ENCODE results near the gene SOX18. TPM values are rescaled to one million over a fixed set of nuclear protein-coding genes. Genes with fewer than 3 reads are reported as not detected.

The SOX18 gene
- 5.3 TPM for polyA plus RNA-seq
- long read RNA-seq, donor 1, partial matches to known transcripts: 0 of 3 reads
- long read RNA-seq, donor 1, other reads (novel, unspliced or antisense): 0 of 3 reads
- long read RNA-seq, donor 2, transcript SOX18-201 (2 exons, 1,864 nt): major isoform, 8 of 8 reads
- long read RNA-seq, donor 2, partial matches to known transcripts: 0 of 8 reads
- long read RNA-seq, donor 2, other reads (novel, unspliced or antisense): 0 of 8 reads
- long read RNA-seq, donor 3, transcript SOX18-201 (2 exons, 1,864 nt): major isoform, 7 of 7 reads
- long read RNA-seq, donor 3, partial matches to known transcripts: 0 of 7 reads
- long read RNA-seq, donor 3, other reads (novel, unspliced or antisense): 0 of 7 reads
- long read RNA-seq, donor 4: 0 reads
- long read RNA-seq, donor 5, transcript SOX18-201 (2 exons, 1,864 nt): major isoform, 5 of 10 reads
- long read RNA-seq, donor 5, partial matches to known transcripts: 5 of 10 reads
- long read RNA-seq, donor 5, other reads (novel, unspliced or antisense): 0 of 10 reads
- long read RNA-seq, donor 6, partial matches to known transcripts: 7 of 27 reads
- long read RNA-seq, donor 6, other reads (novel, unspliced or antisense): 16 of 27 reads
- long read RNA-seq, donor 7, partial matches to known transcripts: 0 of 1 reads
- long read RNA-seq, donor 7, other reads (novel, unspliced or antisense): 0 of 1 reads
- long read RNA-seq, donor 8, transcript SOX18-201 (2 exons, 1,864 nt): major isoform, 6 of 6 reads
- long read RNA-seq, donor 8, partial matches to known transcripts: 0 of 6 reads
- long read RNA-seq, donor 8, other reads (novel, unspliced or antisense): 0 of 6 reads
- long read RNA-seq, donor 9, transcript SOX18-201 (2 exons, 1,864 nt): major isoform, 5 of 5 reads
- long read RNA-seq, donor 9, partial matches to known transcripts: 0 of 5 reads
- long read RNA-seq, donor 9, other reads (novel, unspliced or antisense): 0 of 5 reads
- long read RNA-seq, donor 10, partial matches to known transcripts: 0 of 4 reads
- long read RNA-seq, donor 10, other reads (novel, unspliced or antisense): 0 of 4 reads
- long read RNA-seq, donor 11, partial matches to known transcripts: 0 of 2 reads
- long read RNA-seq, donor 11, other reads (novel, unspliced or antisense): 0 of 2 reads

GRCh38 chr20:64049060-64049877 lies at the start of gene SOX18:
Gene SOX18 (minus strand): TSS chr20:64049639. CDS start chr20:64049516, 123 bp downstream.
- WGBS (ENCODE audit: insufficient coverage, low lambda C conversion rate): no CpG with 5 or more reads among the region's 111 CpGs
- peaks cover 2% of the 10 kb centered on the region for H3K4me1 ChIP-seq (ENCODE audit: control insufficient read depth, insufficient read depth, low read length)
- H3K4me3 ChIP-seq (ENCODE audit: low read length): no peak within 1 kb of the TSS
- peaks cover 8% of the 10 kb centered on the region for H3K9me3 ChIP-seq (ENCODE audit: control insufficient read depth, low read depth, low read length)
- H3K27me3 ChIP-seq (ENCODE audit: control insufficient read depth, insufficient read depth, low read length): peaks cover 86% of the 10 kb centered on the region
- no peaks in the 10 kb centered on the region for H3K36me3 ChIP-seq (ENCODE audit: control insufficient read depth, insufficient read depth, low read length)
- no peak for DNase-seq
- H3K27ac ChIP-seq (ENCODE audit: low read length): no peak within 1 kb of the TSS

DNA sequence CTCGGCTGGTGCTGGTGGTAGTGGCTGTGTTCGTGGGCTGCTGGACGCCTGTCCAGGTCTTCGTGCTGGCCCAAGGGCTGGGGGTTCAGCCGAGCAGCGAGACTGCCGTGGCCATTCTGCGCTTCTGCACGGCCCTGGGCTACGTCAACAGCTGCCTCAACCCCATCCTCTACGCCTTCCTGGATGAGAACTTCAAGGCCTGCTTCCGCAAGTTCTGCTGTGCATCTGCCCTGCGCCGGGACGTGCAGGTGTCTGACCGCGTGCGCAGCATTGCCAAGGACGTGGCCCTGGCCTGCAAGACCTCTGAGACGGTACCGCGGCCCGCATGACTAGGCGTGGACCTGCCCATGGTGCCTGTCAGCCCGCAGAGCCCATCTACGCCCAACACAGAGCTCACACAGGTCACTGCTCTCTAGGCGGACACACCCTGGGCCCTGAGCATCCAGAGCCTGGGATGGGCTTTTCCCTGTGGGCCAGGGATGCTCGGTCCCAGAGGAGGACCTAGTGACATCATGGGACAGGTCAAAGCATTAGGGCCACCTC lies 49.1 kb upstream of the SOX18 start:
- Histone ChIP-seq H3K4me1 (ENCODE audit: control insufficient read depth, insufficient read depth, low read length) (no peaks in the 10 kb centered on the region), H3K9me3 (ENCODE audit: control insufficient read depth, low read depth, low read length) (no peaks in the 10 kb centered on the region), H3K4me3 (ENCODE audit: low read length) (no peak overlapping the region), H3K27ac (ENCODE audit: low read length) (no peak overlapping the region), H3K27me3 (ENCODE audit: control insufficient read depth, insufficient read depth, low read length) (peaks cover 38% of the 10 kb centered on the region), H3K36me3 (ENCODE audit: control insufficient read depth, insufficient read depth, low read length) (no peaks in the 10 kb centered on the region)
- DNase-seq: no peak
- WGBS (ENCODE audit: insufficient coverage, low lambda C conversion rate): no CpG with 5 or more reads among the region's 28 CpGs

GRCh38 chr20:64096535-64096934 lies 47.1 kb upstream of the SOX18 start:
- H3K9me3 ChIP-seq (ENCODE audit: control insufficient read depth, low read depth, low read length): no peaks in the 10 kb centered on the region
- no peaks in the 10 kb centered on the region for H3K4me1 ChIP-seq (ENCODE audit: control insufficient read depth, insufficient read depth, low read length)
- no peak overlapping the region for H3K27ac ChIP-seq (ENCODE audit: low read length)
- H3K27me3 ChIP-seq (ENCODE audit: control insufficient read depth, insufficient read depth, low read length): peaks cover 29% of the 10 kb centered on the region
- H3K4me3 ChIP-seq (ENCODE audit: low read length): no peak overlapping the region
- 100% methylated on average over 2 of the region's 6 CpGs for WGBS (ENCODE audit: insufficient coverage, low lambda C conversion rate)
- H3K36me3 ChIP-seq (ENCODE audit: control insufficient read depth, insufficient read depth, low read length): no peaks in the 10 kb centered on the region
- no peak for DNase-seq

- Histone ChIP-seq H3K27ac (ENCODE audit: low read length) (no peak overlapping the region), H3K4me3 (ENCODE audit: low read length) (no peak overlapping the region), H3K9me3 (ENCODE audit: control insufficient read depth, low read depth, low read length) (no peaks in the 10 kb centered on the region), H3K4me1 (ENCODE audit: control insufficient read depth, insufficient read depth, low read length) (no peaks in the 10 kb centered on the region), H3K36me3 (ENCODE audit: control insufficient read depth, insufficient read depth, low read length) (no peaks in the 10 kb centered on the region), H3K27me3 (ENCODE audit: control insufficient read depth, insufficient read depth, low read length) (peaks cover 23% of the 10 kb centered on the region)
- DNase-seq: no peak
- WGBS (ENCODE audit: insufficient coverage, low lambda C conversion rate): no CpG with 5 or more reads among the region's 11 CpGs
Observed at GRCh38 chr20:64095927-64096326, 46.5 kb upstream of the SOX18 start.

DNA sequence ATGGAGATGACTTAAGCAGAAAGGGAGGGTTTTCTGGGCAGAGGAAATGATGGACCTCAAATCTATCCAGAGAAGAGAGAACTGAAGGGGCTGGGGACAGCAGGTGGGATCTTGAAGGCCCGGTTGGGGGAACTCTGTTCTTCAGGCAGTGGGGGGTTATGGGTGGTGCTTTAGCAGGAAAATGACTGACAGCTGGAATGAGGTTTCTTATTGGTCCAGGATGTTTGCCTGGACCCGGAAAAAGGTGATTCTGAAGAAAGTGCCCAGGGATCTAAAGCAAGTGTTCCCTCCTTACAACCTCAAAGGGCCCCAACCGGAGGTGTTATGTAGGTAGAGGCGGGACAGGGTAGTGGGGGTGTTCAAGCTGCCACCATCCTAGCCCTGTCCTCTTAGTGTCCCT lies 46.0 kb upstream of the SOX18 start:
- no CpG with 5 or more reads among the region's 4 CpGs for WGBS (ENCODE audit: insufficient coverage, low lambda C conversion rate)
- H3K4me1 ChIP-seq (ENCODE audit: control insufficient read depth, insufficient read depth, low read length): no peaks in the 10 kb centered on the region
- no peaks in the 10 kb centered on the region for H3K36me3 ChIP-seq (ENCODE audit: control insufficient read depth, insufficient read depth, low read length)
- H3K9me3 ChIP-seq (ENCODE audit: control insufficient read depth, low read depth, low read length): no peaks in the 10 kb centered on the region
- H3K4me3 ChIP-seq (ENCODE audit: low read length): no peak overlapping the region
- H3K27me3 ChIP-seq (ENCODE audit: control insufficient read depth, insufficient read depth, low read length): peaks cover 18% of the 10 kb centered on the region
- H3K27ac ChIP-seq (ENCODE audit: low read length): no peak overlapping the region
- DNase-seq: no peak

DNA sequence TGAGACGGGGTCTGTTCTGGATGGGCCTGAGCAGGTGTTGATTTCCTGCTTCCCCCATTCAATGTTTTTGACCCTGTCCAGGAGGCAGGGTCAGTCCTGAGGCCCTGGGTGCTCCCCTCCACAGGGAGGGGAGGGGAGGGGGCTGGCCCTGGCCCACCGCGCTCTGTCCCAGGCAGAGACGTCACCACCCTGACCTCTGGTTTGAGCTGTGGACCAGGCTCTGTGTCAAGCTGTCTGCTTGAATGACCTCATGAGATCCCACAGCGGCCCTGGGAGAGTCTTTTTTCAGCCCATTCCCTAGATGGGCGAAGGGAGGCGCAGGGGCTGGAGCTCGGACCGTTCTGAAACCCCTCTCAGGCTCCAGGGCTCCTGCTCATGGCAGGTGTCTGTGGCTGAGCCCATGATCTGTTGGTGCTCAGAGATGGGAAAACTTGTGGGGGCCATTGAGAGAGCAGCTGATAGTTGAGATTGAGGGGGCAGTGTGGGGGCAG lies 43.6 kb upstream of the SOX18 start:
- Histone ChIP-seq H3K9me3 (ENCODE audit: control insufficient read depth, low read depth, low read length) (no peaks in the 10 kb centered on the region), H3K36me3 (ENCODE audit: control insufficient read depth, insufficient read depth, low read length) (no peaks in the 10 kb centered on the region), H3K27ac (ENCODE audit: low read length) (no peak overlapping the region), H3K4me3 (ENCODE audit: low read length) (no peak overlapping the region), H3K4me1 (ENCODE audit: control insufficient read depth, insufficient read depth, low read length) (no peaks in the 10 kb centered on the region), H3K27me3 (ENCODE audit: control insufficient read depth, insufficient read depth, low read length) (peaks cover 27% of the 10 kb centered on the region)
- no CpG with 5 or more reads among the region's 9 CpGs for WGBS (ENCODE audit: insufficient coverage, low lambda C conversion rate)
- DNase-seq: no peak

DNA sequence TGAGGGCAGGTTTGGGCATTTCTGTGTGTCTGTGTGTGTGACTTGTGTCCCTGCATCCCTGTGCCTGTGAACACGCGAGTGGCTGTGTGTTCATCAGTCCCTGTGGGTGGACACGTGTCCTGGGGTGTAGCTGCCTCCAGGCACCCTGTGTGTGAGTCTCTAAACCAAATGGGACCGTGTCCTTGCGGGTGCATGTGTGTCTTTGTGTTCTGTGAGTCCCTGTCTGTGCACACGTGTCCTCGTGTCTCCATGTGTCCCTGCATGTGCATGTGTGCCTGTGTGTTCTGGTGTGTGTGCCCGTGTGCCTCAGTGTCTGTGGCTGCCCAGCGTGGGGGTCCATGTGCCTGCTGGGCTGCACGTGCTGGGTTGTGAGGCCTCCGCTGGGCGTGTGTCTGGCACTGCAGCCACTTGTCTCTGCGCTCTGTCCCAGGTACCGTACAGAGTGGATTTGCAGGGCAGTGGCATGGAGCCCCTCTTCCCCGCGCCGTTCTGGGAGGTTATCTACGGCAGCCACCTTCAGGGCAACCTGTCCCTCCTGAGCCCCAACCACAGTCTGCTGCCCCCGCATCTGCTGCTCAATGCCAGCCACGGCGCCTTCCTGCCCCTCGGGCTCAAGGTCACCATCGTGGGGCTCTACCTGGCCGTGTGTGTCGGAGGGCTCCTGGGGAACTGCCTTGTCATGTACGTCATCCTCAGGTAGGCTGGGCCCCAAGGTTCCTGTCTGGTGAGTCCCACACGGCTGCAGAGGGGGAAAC lies 43.0 kb upstream of the SOX18 start:
- DNase-seq: no peak
- Histone ChIP-seq H3K4me1 (ENCODE audit: control insufficient read depth, insufficient read depth, low read length) (no peaks in the 10 kb centered on the region), H3K4me3 (ENCODE audit: low read length) (no peak overlapping the region), H3K9me3 (ENCODE audit: control insufficient read depth, low read depth, low read length) (no peaks in the 10 kb centered on the region), H3K27ac (ENCODE audit: low read length) (no peak overlapping the region), H3K27me3 (ENCODE audit: control insufficient read depth, insufficient read depth, low read length) (peaks cover 27% of the 10 kb centered on the region), H3K36me3 (ENCODE audit: control insufficient read depth, insufficient read depth, low read length) (no peaks in the 10 kb centered on the region)
- no CpG with 5 or more reads among the region's 27 CpGs for WGBS (ENCODE audit: insufficient coverage, low lambda C conversion rate)

- H3K27me3 ChIP-seq (ENCODE audit: control insufficient read depth, insufficient read depth, low read length): peaks cover 29% of the 10 kb centered on the region
- H3K9me3 ChIP-seq (ENCODE audit: control insufficient read depth, low read depth, low read length): no peaks in the 10 kb centered on the region
- no CpG with 5 or more reads among the region's 16 CpGs for WGBS (ENCODE audit: insufficient coverage, low lambda C conversion rate)
- no peaks in the 10 kb centered on the region for H3K36me3 ChIP-seq (ENCODE audit: control insufficient read depth, insufficient read depth, low read length)
- H3K4me1 ChIP-seq (ENCODE audit: control insufficient read depth, insufficient read depth, low read length): no peaks in the 10 kb centered on the region
- H3K27ac ChIP-seq (ENCODE audit: low read length): no peak overlapping the region
- no peak for DNase-seq
- no peak overlapping the region for H3K4me3 ChIP-seq (ENCODE audit: low read length)
Observed at GRCh38 chr20:64091770-64092169, 42.3 kb upstream of the SOX18 start.

DNA sequence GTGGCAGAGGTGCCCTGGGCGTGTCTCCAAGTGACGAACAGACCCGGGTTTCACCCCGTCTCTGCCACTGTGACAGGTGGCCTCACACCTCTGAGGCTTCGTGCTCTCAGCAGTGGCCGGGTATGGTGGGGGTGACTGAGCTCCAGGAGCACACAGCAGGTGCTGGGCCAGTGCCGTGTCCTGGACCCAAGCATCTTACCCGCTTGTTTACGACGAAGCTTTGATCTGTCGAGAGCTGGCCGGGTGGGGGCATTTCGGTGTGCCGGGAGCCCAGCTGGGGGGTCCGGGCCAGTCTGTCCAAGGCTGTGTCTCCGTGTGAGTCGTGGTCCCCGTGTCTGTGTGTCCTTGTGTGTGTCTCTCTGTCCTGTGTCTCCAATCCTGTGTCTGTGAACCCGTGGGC lies 41.9 kb upstream of the SOX18 start:
- no peak overlapping the region for H3K27ac ChIP-seq (ENCODE audit: low read length)
- DNase-seq: no peak
- peaks cover 32% of the 10 kb centered on the region for H3K27me3 ChIP-seq (ENCODE audit: control insufficient read depth, insufficient read depth, low read length)
- no CpG with 5 or more reads among the region's 19 CpGs for WGBS (ENCODE audit: insufficient coverage, low lambda C conversion rate)
- no peaks in the 10 kb centered on the region for H3K9me3 ChIP-seq (ENCODE audit: control insufficient read depth, low read depth, low read length)
- H3K4me3 ChIP-seq (ENCODE audit: low read length): no peak overlapping the region
- no peaks in the 10 kb centered on the region for H3K36me3 ChIP-seq (ENCODE audit: control insufficient read depth, insufficient read depth, low read length)
- H3K4me1 ChIP-seq (ENCODE audit: control insufficient read depth, insufficient read depth, low read length): no peaks in the 10 kb centered on the region

Data from large intestine (tissue), 12 donors.